Esophagus squamous epithelium (tissue), 5 donors: ENCODE measurements around the gene RARA. TPM values are rescaled to one million over a fixed set of nuclear protein-coding genes. Genes with fewer than 3 reads are reported as not detected.

ENCODE experiments used
- DNase-seq: peaks from one replicate; lab custom pipeline; 2025; lab: John Stamatoyannopoulos, UW
- H3K27ac ChIP-seq, 4 donors: fragments of 200-600 bp; sonication (generic); one replicate each; pipeline ENCODE4 v1.5.1; 2016 to 2019; ENCODE audit warnings: mild to moderate bottlenecking in 1 of 4
- H3K27me3 ChIP-seq, 4 donors: fragments of 200-600 bp; sonication (generic); 1 replicate in 3 of 4; 2 replicates in 1 of 4; pipeline versions ENCODE4 v1.5.1 to v1.6.0; 2017 to 2021; ENCODE audit warnings: antibody characterized with exemption in 1 of 4
- H3K36me3 ChIP-seq, 3 donors: fragments of 200-600 bp; sonication (generic); one replicate each; pipeline ENCODE4 v1.5.1; 2016 to 2019
- H3K4me1 ChIP-seq, 3 donors: fragments of 200-600 bp; sonication (generic); one replicate each; pipeline ENCODE4 v1.5.1; 2017 to 2019
- H3K4me3 ChIP-seq, 4 donors: fragments of 200-600 bp; sonication (generic); 1 replicate in 3 of 4; 2 replicates in 1 of 4; pipeline ENCODE4 v1.5.1; 2016 to 2019; ENCODE audit warnings: mild to moderate bottlenecking in 2 of 4, moderate library complexity in 1 of 4
- H3K9me3 ChIP-seq, 3 donors: fragments of 200-600 bp; sonication (generic); one replicate each; pipeline ENCODE4 v1.5.1; 2016 to 2019
- POLR2A ChIP-seq, 4 donors: fragments of 450-650 bp; IDR thresholded peaks; one replicate each; pipeline ENCODE4 v1.6.1; 2017; ENCODE audit warnings: antibody characterized with exemption in 4 of 4, mild to moderate bottlenecking in 4 of 4, moderate library complexity in 3 of 4
- WGBS, 2 donors: methylation state at CpG; one replicate each; pipeline ENCODE4 v1.1.5; 2018; 5-methylcytosine and 5-hydroxymethylcytosine counted together
- intact Hi-C: fragments of 100-400 bp; cut with DNase I; formaldehyde crosslinking; loops from one replicate; pipeline ENCODE4 v1.15.0; 2022
- total RNA-seq, 4 donors: library from RNA; depleted of rRNA; stranded (reverse); fragments of >200 nt; gene quantifications; one replicate each; pipeline ENCODE4 v1.1.0, GENCODE V29; 2016
- TF ChIP-seq, protein P1 (sequence below), 6 experiments: fragments of 450-650 bp in 4 of 6; fragments of 200-600 bp in 2 of 6; sonication (generic) in 2 of 6; IDR thresholded peaks; one replicate each; pipeline ENCODE4 v1.5.1; 2016 to 2019; ENCODE audit warnings: antibody characterized with exemption in 6 of 6, mild to moderate bottlenecking in 4 of 6, moderate library complexity in 4 of 6
- donor health status: DM: yes; HTN: yes; CAD: no.

Gene RARA
- total RNA-seq, 4 donors from 2014 or later, result 6.7 to 14.2 (median 10.8) TPM

DNA sequence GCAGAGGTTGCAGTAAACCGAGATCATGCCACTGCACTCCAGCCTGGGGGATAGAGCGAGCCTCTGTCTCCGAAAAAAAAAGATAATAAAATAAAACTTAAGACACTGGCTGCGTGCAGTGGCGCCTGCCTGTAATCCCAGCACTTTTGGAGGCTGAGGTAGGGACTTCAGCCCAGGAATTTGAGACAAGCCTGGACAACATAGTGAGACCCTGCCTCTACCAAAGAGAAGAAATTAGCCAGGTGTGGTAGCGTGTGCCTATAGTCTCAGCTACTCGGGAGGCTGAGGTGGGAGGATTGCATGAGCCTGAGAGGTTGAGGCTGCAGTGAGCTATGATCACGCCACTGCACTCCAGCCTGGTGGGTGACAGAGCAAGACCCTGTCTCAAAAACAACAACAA lies 26.6 kb downstream of the RARA start:
- DNase-seq, result no peak
- peak overlapping the region in 3 of 4 donors; percentile 58 to 77 (median 68) for H3K27ac ChIP-seq
- WGBS, 2 donors, result 61 to 77% methylated on average over 7 to 8 of the region's 8 CpGs
- no peaks in the 10 kb centered on the region for H3K27me3 ChIP-seq
- H3K36me3 ChIP-seq, result peaks cover 0 to 11% (median 0%) of the 10 kb centered on the region in 3 donors
- no peak overlapping the region for H3K4me3 ChIP-seq
- intact Hi-C loops, result no loop called here
- TF ChIP-seq, protein P1, sequence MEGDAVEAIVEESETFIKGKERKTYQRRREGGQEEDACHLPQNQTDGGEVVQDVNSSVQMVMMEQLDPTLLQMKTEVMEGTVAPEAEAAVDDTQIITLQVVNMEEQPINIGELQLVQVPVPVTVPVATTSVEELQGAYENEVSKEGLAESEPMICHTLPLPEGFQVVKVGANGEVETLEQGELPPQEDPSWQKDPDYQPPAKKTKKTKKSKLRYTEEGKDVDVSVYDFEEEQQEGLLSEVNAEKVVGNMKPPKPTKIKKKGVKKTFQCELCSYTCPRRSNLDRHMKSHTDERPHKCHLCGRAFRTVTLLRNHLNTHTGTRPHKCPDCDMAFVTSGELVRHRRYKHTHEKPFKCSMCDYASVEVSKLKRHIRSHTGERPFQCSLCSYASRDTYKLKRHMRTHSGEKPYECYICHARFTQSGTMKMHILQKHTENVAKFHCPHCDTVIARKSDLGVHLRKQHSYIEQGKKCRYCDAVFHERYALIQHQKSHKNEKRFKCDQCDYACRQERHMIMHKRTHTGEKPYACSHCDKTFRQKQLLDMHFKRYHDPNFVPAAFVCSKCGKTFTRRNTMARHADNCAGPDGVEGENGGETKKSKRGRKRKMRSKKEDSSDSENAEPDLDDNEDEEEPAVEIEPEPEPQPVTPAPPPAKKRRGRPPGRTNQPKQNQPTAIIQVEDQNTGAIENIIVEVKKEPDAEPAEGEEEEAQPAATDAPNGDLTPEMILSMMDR (IDR thresholded peaks at IDR 0.05), result no peak
- TF ChIP-seq POLR2A (IDR thresholded peaks at IDR 0.05), result no peak
- no peaks in the 10 kb centered on the region for H3K9me3 ChIP-seq
- peaks cover 42 to 100% (median 85%) of the 10 kb centered on the region in 3 donors for H3K4me1 ChIP-seq

DNA sequence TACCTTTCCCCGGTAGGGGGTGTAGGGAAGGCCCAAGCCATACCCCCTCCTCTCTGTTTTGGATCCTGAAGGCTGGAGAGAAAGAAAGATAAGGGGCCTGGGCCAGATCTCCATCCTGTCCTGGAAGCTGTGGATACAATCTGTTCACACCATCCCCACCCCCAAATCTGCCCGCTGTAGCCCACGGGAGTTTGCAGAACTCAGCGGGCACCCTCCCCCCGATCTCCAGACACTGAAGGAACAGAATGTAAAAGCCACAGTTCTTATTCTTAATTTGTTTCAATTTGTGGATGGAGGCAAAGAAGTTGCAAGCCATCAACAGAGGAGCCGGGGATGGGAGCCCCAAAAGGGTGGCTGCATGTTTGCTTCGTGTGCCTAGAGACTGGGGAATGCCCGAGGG lies 28.4 kb downstream of the RARA start:
- 60 to 66% methylated on average over 3 to 6 of the region's 8 CpGs for WGBS, 2 donors
- TF ChIP-seq POLR2A (IDR thresholded peaks at IDR 0.05), result no peak
- TF ChIP-seq, protein P1 (IDR thresholded peaks at IDR 0.05), result no peak
- H3K27ac ChIP-seq, result peak overlapping the region in 2 of 4 donors; percentile 21 to 25
- no peaks in the 10 kb centered on the region for H3K27me3 ChIP-seq
- no peak overlapping the region for H3K4me3 ChIP-seq
- H3K9me3 ChIP-seq, result no peaks in the 10 kb centered on the region
- no peak for DNase-seq
- no peaks in the 10 kb centered on the region for H3K36me3 ChIP-seq
- peaks cover 27 to 99% (median 69%) of the 10 kb centered on the region in 3 donors for H3K4me1 ChIP-seq
- intact Hi-C loops, result no loop called here

DNA sequence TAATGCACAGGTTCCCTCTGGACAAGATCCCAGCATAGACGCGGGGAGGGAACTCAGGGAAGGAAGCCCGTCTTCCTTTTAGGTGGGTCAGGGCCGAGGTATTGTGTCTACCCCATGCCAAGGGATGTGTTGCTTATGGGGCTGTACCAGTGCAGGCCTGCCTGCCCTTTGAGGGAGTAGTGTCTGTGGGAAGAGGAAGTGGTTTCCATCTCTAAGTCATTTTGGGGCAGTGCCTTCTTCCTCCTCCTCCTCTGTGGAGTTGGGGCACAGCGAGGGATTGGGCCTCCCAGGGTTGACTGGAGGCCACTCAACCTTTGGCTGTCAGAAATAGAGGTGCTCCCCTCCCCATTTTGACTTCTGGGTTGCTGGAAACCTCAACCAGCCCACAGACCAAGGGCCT lies 29.1 kb downstream of the RARA start:
- 50 to 73% methylated on average over 2 to 4 of the region's 5 CpGs for WGBS, 2 donors
- no peaks in the 10 kb centered on the region for H3K9me3 ChIP-seq
- H3K27me3 ChIP-seq, result no peaks in the 10 kb centered on the region
- no peak for DNase-seq
- peaks cover 26 to 99% (median 65%) of the 10 kb centered on the region in 3 donors for H3K4me1 ChIP-seq
- H3K27ac ChIP-seq, result peak overlapping the region in 2 of 4 donors; percentile 3 to 51
- intact Hi-C loops, result no loop called here
- H3K36me3 ChIP-seq, result no peaks in the 10 kb centered on the region
- no peak for TF ChIP-seq POLR2A (IDR thresholded peaks at IDR 0.05)
- TF ChIP-seq, protein P1 (IDR thresholded peaks at IDR 0.05), result no peak
- H3K4me3 ChIP-seq, result no peak overlapping the region

DNA sequence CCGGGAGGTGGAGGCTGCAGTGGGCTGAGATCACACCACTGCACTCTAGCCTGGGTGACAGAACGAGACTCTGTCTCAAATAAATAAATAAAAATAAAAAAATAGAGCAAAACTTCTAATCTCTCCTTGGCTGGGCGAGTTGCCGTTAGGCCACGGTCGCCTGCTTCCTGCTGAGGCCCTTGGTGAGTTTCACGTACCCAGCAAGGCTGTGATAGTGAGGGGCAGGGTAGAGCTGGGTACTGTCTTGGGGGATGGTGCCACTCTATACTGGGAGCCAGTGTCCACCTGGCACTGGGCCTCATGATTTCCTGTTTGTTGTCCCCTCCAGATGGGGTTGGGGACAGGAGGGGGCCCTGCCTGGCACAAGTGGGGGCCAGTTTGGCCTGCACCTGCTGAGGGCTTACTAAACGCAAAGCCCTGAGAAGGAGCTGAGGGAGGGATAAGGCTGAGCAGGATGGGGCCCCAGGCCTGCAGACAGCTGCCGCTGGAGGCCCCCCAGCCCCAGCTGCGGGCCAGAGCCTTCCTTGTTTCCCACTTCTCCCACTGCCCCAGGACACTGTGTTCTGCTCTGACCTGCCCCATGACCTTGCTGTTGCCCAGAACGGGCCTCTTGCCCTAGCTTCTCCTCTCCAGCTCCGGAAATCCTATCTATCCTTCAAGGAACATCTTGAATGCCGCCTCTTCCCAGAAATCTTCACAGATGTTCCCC lies 30.1 kb downstream of the RARA start:
- Histone ChIP-seq H3K27me3 (no peaks in the 10 kb centered on the region), H3K36me3 (no peaks in the 10 kb centered on the region), H3K4me1 (peaks cover 30 to 99% (median 62%) of the 10 kb centered on the region in 3 donors), H3K4me3 (no peak overlapping the region), H3K9me3 (no peaks in the 10 kb centered on the region), H3K27ac (peak overlapping the region in 3 of 4 donors; percentile 17 to 98 (median 46))
- no peak for TF ChIP-seq POLR2A (IDR thresholded peaks at IDR 0.05)
- TF ChIP-seq, protein P1 (IDR thresholded peaks at IDR 0.05), result no peak
- WGBS, 2 donors, result 65 to 73% methylated on average over 12 to 13 of the region's 13 CpGs
- DNase-seq, result no peak
- intact Hi-C loops, result no loop called here

DNA sequence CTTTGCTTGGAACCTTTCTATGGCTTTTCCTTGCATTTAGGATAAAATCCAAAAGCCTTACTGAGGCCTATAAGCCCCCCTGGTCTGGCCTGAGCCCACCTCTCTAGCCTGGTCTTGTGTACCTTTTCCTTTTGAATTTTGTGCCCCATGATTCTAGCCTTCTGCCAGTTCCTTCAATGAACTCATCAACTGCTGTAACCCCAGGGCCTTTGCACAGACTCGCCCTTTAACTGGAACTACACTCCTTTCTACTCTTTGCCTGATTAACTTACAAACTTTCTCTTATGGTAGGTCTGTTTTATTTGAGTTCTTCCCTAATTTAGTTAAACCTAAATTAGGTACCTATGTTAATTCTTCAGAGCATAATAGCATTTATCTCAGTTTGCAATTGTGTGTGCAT lies 31.3 kb downstream of the RARA start:
- 87 to 93% methylated on average over 1 of the region's 1 CpG for WGBS, 2 donors
- no peaks in the 10 kb centered on the region for H3K36me3 ChIP-seq
- peak overlapping the region; percentile 86 to 98 (median 94) for H3K27ac ChIP-seq
- DNase-seq, result no peak
- H3K27me3 ChIP-seq, result no peaks in the 10 kb centered on the region
- no peak for TF ChIP-seq POLR2A (IDR thresholded peaks at IDR 0.05)
- TF ChIP-seq, protein P1 (IDR thresholded peaks at IDR 0.05), result no peak
- intact Hi-C loops, result no loop called here
- no peaks in the 10 kb centered on the region for H3K9me3 ChIP-seq
- peak overlapping the region in 1 of 4 donors; percentile 71 for H3K4me3 ChIP-seq
- peaks cover 32 to 99% (median 62%) of the 10 kb centered on the region in 3 donors for H3K4me1 ChIP-seq
